LNCAP (cell line): ENCODE data around the gene KMT5B.

Experiments
- CTCF ChIP-seq: fragments of 450-650 bp; IDR thresholded peaks from 2 replicates; pipeline ENCODE4 v1.5.1; 2017; ENCODE audit warnings: mild to moderate bottlenecking

KMT5B gene

GRCh38 chr11:68173926-68174325 lies 39.2 kb downstream of the KMT5B start:
- TF ChIP-seq CTCF, result no peak

GRCh38 chr11:68169442-68169841 lies 43.7 kb downstream of the KMT5B start:
- no peak for TF ChIP-seq CTCF

GRCh38 chr11:68168694-68169093 lies 44.4 kb downstream of the KMT5B start:
- no peak for TF ChIP-seq CTCF

GRCh38 chr11:68167474-68167873 lies 45.6 kb downstream of the KMT5B start:
- TF ChIP-seq CTCF, result no peak

GRCh38 chr11:68166969-68167368 lies 46.1 kb downstream of the KMT5B start:
- no peak for TF ChIP-seq CTCF

- TF ChIP-seq CTCF, result no peak
Measured at GRCh38 chr11:68165601-68166000, 47.5 kb downstream of the KMT5B start.

GRCh38 chr11:68164437-68164836 lies 48.7 kb downstream of the KMT5B start:
- TF ChIP-seq CTCF, result no peak

GRCh38 chr11:68163691-68164090 lies 49.4 kb downstream of the KMT5B start:
- TF ChIP-seq CTCF, result no peak
